GM19099 (cell line): Measurements from ENCODE around the gene CDC27.

Source experiments
- POLR2A ChIP-seq: IDR thresholded peaks from 3 replicates; pipeline ENCODE4 v1.6.1; 2011; ENCODE audit warnings: low read depth; ENCODE audit not compliant: insufficient read length; ENCODE audit errors: extremely low read depth

The CDC27 gene

DNA sequence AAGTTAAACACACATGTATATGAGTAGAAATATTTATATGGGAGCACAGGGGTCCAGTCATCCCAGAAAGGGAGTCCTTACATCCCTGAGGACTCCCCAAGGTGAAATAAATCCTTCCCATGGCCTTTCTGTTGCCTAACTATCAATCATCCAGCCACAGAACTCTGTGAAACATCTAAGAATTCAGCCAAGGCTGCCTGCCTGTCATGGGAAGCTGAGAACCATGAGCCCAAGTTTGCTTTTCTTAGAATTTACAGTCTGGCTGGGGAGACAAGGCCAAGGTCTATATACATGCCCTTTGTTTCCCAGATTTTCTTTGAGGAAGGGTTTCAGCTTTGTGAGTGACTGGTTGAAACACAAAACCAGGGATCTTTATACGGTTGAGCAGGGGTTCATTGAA is 35.9 kb upstream of the CDC27 start:
- TF ChIP-seq POLR2A: no peak

DNA sequence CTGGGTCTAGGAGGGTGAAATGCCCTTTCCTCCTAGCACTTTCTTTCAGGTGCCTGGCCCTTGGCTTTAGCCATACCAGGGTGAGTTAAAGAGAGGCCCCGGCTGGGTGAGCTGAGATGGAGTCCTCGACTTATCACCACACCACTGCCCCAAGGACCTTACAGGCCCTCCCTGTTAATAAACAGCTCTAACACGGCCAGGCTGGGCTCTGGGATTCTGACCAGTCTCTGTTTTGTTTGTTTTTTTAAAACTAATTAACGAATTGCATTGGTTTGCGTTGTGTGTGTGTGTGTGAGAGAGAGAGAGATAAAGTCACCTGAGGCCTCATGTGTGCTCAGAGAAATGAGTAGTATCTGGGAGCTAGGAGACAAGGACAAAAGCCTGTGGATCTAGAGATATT is 34.4 kb upstream of the CDC27 start:
- TF ChIP-seq POLR2A: no peak

DNA sequence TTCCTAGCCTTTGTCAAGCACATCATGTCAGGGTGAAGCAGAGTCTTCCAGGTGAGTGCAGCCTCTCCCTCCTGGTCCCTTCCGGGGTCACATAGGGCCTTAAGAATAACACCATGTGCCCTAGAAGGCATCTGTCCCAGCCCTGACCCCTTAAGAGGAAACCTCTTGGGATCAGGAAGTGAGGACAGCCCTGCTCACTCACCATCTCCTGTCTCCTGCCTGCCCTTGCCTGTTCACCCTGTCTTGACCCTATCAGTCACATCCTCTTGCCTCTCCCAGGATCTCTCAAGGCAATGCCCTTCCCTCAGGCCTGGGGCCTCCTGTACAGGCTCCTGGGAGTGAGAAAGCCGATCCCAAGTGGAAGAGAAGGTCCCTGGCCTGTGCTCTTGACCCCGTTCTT is 33.9 kb upstream of the CDC27 start:
- no peak for TF ChIP-seq POLR2A

DNA sequence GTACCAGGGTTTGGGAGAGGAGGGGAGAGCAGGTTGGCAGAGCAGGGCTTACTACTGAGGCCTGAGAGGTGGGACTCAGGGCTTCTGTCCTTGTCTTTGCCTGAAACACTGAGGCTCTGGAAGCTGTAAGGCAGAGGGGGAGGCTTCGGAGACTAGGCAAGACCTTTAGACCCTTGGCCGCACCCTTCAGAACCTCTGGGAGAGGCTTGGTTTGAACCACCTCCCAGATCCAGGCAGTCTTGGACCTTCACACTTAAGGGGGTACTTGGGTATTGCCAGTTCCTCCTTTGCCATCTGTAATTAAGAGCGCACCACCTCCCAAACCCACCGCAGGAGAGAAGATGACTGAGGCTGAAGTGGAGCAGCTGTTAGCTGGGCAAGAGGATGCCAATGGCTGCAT is 33.0 kb upstream of the CDC27 start:
- TF ChIP-seq POLR2A: no peak

DNA sequence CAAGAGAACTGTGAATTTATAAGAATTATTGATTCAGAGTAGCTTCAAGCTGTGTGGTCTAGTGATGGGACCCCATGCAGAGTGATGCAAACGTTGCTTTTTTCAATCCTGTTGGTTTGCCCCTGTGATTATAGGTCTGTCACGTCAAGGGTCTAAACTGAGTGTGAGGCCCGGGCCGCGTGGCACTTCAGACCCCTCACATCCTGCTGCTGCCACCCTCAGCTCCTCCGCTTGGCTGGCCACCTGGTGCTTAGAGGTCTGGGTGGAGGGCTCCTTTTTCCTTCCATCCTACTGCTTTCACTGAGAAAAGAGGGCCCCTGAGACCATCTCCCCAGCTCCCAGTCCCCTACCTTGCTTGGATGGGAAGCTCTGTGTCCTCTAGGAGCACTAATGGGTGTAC is 32.1 kb upstream of the CDC27 start:
- no peak for TF ChIP-seq POLR2A

DNA sequence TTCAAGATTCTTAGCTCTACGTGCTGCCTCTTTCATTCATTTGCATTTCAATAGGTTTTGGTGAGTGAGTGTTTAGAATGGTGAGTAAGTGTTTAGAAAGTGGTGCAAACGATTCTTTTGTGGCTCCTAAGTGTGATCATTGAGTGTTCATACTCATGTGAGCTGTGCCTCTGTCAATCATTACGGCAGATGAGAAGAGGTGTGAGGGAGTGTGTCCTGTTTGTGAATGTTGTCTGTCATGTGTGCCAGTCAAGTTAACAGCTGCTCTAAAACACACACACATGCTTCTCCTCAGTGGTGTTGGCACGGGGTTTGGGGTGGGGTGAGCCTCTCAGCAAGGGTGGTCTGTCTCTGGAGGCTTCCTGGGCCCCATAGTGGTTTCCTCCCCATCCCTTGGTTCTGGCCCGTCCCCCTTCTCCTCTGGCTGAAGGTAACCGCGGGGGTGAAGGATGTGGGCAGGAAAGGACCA is 31.5 kb upstream of the CDC27 start:
- TF ChIP-seq POLR2A: no peak

DNA sequence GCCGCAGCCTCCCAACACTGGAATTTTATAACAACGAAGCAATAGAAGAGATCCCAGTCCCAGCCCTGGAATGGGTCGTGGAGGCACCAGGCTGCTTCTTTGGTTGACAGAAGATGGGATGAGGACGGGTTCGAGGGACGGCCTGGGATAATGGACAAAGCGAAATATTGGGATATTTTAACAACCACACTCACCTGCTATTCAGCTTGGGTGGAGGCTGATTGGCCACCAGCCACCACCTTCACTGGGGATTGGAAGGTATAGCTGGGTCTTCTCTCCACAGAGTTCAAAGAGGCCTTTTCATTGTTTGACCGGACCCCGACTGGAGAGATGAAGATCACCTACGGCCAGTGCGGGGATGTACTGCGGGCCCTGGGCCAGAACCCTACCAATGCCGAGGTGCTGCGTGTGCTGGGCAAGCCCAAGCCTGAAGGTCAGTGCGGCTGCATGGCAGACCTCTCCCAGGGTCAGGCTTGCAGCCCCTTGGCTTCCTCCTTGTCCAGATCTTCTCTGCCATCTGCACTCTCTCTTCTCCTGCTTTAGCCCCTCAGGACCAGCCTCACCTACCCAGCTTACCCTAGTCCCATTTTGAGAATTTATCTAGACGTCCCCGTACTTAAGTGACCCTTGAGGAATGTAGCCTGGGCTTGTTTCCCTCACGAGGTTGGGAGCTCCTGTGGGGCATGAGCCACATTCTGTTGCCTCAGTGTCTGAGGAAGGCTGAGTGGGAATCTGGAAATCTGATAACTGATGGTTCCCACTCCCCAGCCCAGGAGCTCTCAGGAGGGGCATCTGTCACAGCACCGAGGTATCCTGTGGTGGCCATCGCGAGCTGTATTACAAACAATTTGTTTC is 30.8 kb upstream of the CDC27 start:
- TF ChIP-seq POLR2A: no peak

DNA sequence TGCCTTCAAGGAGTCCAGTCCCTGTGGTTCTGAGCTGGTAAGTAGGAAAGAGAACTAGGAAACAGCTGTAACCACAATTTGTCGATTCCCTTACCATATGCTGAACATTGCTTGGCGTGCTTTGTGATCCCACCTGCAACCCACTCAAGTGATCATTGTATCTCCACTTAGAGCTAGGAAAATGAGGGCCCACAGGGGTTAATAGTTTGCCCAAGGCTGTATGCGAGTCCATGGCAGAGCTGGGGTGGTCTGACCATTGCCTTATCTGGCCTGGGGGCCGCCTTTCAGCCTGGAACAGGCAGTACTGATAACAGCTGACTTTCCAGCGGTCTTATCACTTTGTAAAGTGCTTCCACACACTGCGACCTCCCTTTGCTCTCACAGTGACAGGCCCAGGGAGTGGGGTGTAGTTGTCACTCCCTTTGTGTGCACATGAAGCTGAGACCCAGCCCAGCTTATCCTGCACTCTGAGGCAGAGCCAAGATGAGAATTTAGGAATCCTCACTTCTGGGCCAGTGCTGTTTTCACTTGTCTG is 29.9 kb upstream of the CDC27 start:
- TF ChIP-seq POLR2A: no peak

DNA sequence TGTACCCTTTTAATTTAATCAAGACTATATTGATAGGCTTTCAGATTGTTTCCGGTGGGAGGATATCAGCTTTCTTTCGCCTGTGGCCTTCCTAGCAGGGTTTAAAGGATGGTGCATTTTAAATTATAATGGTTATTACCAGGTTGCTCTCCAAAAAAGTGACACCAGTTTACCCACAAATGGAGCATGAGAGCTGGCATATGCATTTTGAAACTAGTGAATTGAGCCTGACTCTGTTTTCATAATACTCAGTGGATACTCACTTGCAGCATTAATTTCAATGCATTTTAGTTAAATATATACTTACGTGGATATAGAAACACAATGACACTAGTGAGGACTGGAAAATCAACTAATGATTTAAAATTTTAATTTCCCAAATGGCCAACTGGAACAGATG is 25.8 kb upstream of the CDC27 start:
- no peak for TF ChIP-seq POLR2A

DNA sequence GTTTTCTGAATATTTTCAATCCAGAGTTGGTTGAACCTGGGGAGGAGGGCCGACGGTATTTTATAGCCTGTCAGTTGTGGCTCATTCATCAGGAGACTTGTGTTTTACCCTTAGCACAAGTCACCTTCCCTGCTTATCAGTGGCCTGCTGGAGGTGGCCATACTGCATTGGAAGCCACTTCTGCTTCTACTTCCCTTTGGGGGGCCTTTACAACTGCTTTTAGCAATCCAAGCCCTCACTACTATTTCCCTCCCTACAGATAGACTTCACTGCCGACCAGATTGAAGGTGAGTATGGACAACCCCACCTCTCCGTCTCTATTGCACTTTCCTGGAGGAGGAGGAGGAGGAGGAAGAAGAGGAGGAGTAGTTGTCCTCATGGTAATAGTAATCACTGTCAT is 24.4 kb upstream of the CDC27 start:
- TF ChIP-seq POLR2A: no peak

DNA sequence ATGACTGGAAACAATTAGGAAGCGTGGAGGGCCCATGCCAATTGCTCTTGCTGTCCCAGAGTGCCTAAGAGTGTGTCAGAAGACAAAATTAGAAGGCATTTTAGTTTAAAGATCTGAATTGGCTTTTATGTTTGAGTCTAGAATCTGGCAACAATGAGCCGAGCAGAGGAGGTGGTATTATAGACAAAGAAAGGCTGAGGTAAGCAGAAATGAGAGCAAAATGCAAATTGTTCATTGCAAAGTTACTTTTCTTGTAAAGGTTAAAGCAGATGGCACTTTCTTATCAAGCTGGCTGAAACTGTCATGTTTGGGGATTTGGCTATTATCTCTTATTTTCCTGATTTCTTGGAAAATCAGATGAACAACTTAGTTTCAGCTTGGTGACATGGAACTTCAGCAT is 23.4 kb upstream of the CDC27 start:
- TF ChIP-seq POLR2A: no peak

DNA sequence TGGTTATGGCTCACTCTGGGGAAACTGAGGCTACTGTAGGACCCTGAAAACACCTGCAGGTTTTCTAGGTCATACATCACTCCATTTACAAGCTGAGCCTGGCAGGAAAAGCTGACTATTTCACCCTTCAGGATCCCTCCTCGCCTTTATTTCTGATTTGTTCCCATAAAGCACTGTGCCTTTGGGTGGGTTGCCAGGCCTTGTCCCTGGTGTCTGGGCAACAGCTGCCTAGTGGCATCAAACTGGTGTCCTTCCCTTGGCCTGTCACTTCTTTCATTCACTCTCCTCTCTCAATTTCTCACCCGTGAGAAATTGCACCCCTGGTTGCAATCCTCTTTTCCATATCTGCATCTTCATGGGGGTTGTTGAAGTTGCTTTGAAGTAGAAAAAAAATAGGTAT is 21.7 kb upstream of the CDC27 start:
- no peak for TF ChIP-seq POLR2A

DNA sequence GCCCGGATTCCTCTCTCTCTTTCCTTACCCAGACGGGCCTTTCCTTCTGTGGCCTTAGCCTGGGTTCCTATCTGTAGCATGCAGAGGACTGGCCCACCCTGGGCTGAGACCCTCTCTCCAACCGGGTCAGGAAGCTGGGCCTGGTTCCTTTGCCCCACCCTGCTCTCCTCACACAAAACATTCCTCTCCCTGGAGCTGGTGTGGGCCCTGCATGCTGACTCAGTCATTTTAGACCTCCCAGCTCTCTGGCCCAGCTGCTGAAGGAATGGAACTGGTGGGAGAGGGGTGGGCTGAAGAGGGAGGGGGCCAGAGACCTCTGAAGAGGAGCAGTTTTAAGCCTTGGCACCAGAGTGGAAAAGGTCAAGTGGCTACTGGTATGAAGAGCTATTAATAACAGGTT is 21.0 kb upstream of the CDC27 start:
- TF ChIP-seq POLR2A: no peak

DNA sequence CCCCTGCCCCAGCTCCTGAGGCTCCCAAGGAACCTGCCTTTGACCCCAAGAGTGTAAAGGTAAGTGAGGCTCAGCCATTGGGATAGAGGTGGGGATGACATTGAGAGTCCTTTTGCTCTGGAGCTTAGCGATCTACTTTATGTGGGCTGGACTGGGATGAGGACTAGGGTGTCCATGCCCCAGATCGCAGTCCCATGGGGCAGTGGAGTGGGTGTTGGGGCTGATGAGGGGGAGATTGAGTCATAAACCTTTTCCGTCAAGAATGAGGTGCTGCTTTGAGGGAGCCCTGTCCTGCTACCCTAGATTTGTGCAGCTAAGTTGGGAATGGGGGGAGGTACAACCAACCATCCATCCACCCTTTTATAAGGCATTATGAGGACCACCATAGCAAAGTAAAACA is 20.4 kb upstream of the CDC27 start:
- no peak for TF ChIP-seq POLR2A

DNA sequence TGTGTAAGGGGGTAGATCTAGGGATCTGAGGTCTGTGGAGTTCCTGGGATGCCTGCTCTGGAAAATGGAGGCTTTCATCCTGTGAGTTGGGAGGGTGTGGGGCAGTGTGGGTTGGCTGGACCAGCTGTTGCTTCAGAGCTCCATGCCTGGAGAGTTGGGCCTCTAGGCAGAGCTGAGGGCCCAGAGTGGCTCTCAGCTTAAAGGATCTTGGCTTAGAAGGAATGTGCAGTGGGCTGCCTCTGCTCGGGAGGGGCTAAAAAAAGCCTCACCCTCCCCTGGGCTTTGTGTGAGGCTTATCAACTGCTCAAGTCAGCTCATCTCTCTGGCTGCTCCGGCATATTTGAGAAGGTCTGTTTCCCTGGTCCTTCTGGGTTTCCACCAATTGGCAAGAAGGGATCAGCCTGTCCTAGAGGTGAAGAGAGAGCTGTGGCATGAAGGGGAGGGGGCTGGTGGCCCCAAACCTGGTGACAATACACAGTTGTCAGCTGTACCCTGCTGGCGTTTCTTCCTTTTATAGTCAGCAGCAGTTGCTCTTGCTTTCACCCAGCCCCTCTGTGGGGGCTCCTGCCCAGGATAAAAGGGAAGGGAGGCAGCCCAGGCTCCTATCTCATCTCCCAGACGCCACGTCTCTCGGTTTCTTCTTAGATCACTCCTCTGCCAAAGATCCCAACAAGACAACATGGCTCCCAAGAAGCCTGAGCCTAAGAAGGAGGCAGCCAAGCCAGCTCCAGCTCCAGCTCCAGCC is 19.8 kb upstream of the CDC27 start, which contains the start of gene MYL4:
TSS of gene MYL4 (plus strand) at position 605 of the 745 bp plus-strand sequence. CDS start at position 680, 75 bp downstream.
- no peak for TF ChIP-seq POLR2A
